NCI-H82 treated with DMSO at 0.1 percent for 48 hours (cell line): ENCODE data around the gene IQCM.
"Not testable (repeated sequence)": the region's sequence is repeated elsewhere in the genome, so short reads cannot be mapped to it uniquely, and the experiment has no call there.

Experiments
- DNase-seq: peaks from one replicate; lab custom pipeline; 2025; ENCODE audit not compliant: unreplicated experiment; lab: John Stamatoyannopoulos, UW

Gene IQCM

GRCh38 chr4:149589826-149590225, 225.8 kb downstream of the IQCM start:
- no peak for DNase-seq

GRCh38 chr4:149584722-149585121, 230.9 kb downstream of the IQCM start:
- no peak for DNase-seq

DNA sequence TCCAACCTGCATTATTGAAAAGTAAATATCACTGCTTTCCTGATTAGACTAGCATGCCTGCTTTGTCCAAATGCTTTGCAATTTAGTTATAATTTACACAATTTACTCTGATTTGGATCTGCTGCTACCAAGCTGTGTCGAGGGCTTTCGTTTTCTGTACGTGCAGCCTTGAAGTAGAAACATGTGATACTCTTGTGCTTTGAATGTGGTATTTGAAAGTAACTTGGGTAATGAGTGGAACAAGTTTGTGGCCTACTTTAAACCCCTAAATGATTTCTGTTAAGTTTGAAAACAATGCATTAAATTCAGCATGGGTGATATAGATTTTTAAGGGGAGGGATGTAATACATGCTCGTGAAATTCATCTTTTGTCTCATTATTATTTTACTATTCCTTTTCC, 240.7 kb downstream of the IQCM start:
- no peak for DNase-seq

GRCh38 chr4:149572716-149573115, 242.9 kb downstream of the IQCM start:
- no peak for DNase-seq

- DNase-seq = no peak
Observed at GRCh38 chr4:149555799-149556198, 259.8 kb downstream of the IQCM start.

DNA sequence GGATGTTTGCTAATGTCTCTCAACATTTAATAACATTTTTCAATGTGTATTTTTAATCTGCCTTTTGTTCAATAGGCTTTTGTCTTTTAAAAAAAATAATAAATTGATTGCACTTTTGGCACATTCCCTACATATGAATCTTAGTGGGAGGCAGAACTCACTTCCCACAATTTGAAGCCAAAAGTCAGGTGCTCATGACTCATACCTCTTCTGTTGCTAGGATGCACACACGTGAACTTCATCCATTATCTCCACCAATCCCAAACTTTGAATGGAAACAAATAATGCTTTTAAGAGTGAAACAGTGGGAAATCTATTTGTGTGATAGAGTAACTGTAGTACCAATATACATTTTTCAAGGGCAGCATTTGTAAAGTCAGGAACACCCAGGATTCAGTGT, 260.5 kb downstream of the IQCM start:
- DNase-seq = no peak

DNA sequence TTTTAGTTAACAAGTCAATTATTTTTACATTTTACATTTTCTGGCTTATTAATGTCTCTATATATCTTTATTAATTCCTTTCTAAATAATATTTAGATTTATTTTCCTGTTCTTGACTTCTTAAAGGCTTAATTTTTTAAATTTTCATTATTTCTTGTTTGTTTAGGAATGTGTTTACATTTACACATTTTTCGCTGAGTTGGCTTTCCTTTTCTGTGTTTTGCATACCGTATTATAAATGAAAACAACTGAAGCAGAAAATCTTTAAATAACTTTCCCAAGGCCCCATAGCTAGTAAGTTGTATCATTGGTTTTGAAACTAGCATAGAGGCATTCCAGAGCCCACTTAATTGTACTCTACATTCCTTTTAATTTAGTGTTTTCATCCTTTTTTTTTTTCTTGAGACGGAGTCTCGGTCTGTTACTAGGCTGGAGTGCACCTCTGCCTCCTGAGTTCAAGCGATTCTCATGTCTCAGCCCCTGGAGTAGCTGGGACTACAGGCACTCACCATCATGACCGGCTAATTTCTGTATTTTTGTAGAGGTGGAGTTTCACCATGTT, 261.6 kb downstream of the IQCM start:
- DNase-seq = no peak

GRCh38 chr4:149552601-149553000, 263.0 kb downstream of the IQCM start:
- DNase-seq = no peak

- DNase-seq = peak; percentile 72
Observed at GRCh38 chr4:149549911-149550310, 265.7 kb downstream of the IQCM start.

- DNase-seq = no peak
Observed at GRCh38 chr4:149534779-149535178, 280.9 kb downstream of the IQCM start.

- peak; percentile 49 for DNase-seq
Observed at GRCh38 chr4:149531861-149532260, 283.8 kb downstream of the IQCM start.

DNA sequence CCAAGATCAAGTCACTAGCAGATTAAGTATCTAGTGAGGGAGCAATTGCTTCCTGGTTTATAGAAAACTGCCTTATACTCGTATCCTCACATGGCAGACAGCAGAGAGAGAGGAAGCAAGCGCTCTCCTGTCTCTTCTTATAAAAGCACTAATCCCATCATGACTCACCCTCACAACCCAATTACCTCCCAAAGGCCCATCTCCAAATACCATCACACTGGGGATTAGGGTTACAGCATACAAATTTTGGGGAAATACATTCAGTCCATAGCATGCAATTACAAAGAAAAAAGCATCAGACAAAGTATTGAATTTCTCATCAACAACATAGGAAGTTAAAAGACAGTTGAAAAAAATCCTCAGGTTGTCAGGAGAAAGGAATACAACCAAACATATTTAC, 292.6 kb downstream of the IQCM start:
- DNase-seq = no peak

- DNase-seq = no peak
Observed at GRCh38 chr4:149521611-149522425, 293.8 kb downstream of the IQCM start.

DNA sequence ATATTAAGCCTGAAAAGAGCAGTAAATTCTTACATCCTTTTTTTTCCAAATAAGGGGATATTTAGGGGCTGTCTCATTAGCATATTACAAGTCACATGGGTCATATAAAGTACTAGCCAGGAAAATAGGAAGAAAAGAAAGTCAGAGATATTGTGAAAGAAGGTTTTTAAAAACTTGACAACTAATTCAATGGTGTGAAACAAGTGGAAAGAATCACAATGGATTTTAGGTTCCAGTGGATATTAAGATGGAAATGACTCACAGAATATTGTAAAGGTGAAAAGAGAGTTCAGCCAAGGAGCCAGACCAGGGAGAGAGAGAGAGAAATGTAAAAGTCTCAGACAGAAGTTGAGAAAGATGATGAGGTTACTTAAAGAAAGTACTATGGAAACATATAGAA, 297.2 kb downstream of the IQCM start:
- no peak for DNase-seq

DNA sequence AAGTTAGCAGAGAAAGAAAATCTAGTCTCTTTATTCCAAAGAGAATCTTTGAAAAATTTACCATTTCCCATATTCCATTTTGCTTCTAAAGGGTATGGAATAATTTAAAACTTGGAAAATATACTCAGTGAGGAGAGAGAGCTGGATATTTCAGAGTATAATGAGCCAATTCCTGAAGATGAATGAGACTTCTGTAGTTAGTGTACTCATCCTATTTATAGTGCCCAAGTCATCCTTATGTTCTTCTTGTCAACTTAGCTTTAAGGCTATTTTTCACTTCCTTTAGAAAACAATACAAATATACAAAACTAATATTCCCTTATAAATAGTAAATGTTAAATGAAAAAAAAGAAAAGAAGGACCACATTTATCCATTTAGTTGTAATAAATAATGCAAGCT, 302.6 kb downstream of the IQCM start:
- DNase-seq = no peak

DNA sequence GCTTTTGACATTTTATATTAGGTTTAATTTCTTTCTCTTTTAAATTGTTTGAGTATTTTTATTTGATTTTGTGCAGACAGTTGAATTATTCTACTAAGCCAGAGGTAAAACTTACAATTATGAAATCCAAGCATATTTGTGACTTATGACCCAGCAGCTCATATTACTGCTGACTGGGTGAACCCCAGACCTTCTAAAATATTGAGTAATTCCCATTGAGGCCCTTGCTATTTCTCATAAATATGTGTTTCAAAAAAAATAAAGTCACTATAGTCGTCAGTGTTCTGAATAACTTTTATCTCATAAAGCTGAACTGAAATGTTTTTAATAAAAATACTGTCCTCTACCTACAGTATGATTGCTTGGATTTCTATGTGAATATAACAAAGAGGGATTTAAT, 303.1 kb downstream of the IQCM start:
- DNase-seq = no peak

GRCh38 chr4:149511558-149512298, 303.9 kb downstream of the IQCM start:
- no peak for DNase-seq

DNA sequence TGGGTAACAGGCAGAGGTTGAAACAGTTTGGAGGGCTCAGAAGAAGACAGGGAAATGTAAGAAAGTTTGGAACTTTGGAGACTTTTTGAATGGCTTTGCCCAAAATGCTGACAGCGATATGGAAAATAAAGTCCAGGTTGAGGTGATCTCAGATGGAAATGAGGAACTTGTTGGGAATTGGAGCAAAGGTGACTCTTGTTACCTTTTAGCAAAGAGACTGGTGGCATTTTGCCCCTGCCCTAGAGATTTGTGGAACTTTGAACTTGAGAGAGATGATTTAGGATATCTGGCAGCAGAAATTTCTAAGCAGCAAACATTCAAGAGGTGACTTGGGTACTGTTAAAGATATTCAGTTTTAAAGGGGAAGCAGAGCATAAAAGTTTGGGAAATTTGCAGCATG, 308.3 kb downstream of the IQCM start:
- not testable (repeated sequence) for DNase-seq

GRCh38 chr4:149500806-149501205, 314.8 kb downstream of the IQCM start:
- DNase-seq = no peak

- no peak for DNase-seq
Observed at GRCh38 chr4:149499726-149500125, 315.9 kb downstream of the IQCM start.

DNA sequence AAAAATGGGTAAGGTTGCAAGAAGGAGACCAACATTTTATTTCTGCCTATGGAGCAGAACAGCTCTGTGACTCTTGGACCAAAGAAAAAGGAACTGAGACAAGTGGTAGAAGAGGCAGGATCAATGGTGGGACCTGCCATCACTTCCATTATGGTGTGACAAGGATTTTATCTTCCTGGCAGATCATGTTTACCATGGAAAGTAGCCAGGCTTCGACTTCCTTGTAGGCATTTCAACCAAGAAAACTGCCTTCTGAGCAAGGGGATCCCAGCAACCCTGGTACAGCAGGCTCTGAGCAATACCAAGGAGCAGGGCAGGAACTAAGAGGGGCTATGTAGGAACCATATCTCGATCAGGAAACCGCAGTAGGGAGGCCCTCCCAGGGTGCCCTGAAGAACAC, 317.4 kb downstream of the IQCM start:
- DNase-seq = no peak

- DNase-seq = no peak
Observed at GRCh38 chr4:149493492-149493891, 322.2 kb downstream of the IQCM start.
